GM12864 (cell line): ENCODE data around the gene TUBGCP6.

Experiments
- DNase-seq: peaks from one replicate; pipeline ENCODE4 v3.0.0-alpha.2; 2011; ENCODE audit warnings: low read depth
- H3K4me3 ChIP-seq: 2 replicates; pipeline ENCODE4 v1.5.1; 2011; ENCODE audit warnings: mild to moderate bottlenecking, low read depth, low read length, control low read depth
- CTCF ChIP-seq: IDR thresholded peaks from 2 replicates; pipeline ENCODE4 v1.5.1; 2011; ENCODE audit warnings: low read depth, mild to moderate bottlenecking, moderate library complexity, low read length, control low read depth, inconsistent platforms; ENCODE audit errors: missing control alignments

The TUBGCP6 gene

GRCh38 chr22:50289151-50289941 lies 44.5 kb upstream of the TUBGCP6 start:
- DNase-seq = no peak
- TF ChIP-seq CTCF = no peak
- no peak overlapping the region for H3K4me3 ChIP-seq

- no peak for DNase-seq
- no peak overlapping the region for H3K4me3 ChIP-seq
- TF ChIP-seq CTCF = no peak
These were observed 42.9 kb upstream of the TUBGCP6 start for GRCh38 chr22:50287731-50288130.

GRCh38 chr22:50286701-50287318 lies 42.0 kb upstream of the TUBGCP6 start:
- DNase-seq = no peak
- TF ChIP-seq CTCF = no peak
- H3K4me3 ChIP-seq = no peak overlapping the region

- no peak overlapping the region for H3K4me3 ChIP-seq
- no peak for DNase-seq
- TF ChIP-seq CTCF = no peak
These were observed 41.5 kb upstream of the TUBGCP6 start for GRCh38 chr22:50286275-50286674.

GRCh38 chr22:50285568-50286229 lies 40.9 kb upstream of the TUBGCP6 start:
- no peak for DNase-seq

GRCh38 chr22:50284479-50284878 lies 39.7 kb upstream of the TUBGCP6 start:
- no peak overlapping the region for H3K4me3 ChIP-seq
- TF ChIP-seq CTCF = no peak
- no peak for DNase-seq

More at GRCh38 chr22:50285568-50286229, 40.9 kb upstream of the TUBGCP6 start:
- TF ChIP-seq CTCF = no peak
- no peak overlapping the region for H3K4me3 ChIP-seq

- H3K4me3 ChIP-seq = no peak overlapping the region
- TF ChIP-seq CTCF = no peak
These were observed 39.0 kb upstream of the TUBGCP6 start for GRCh38 chr22:50283821-50284220.

More at GRCh38 chr22:50283821-50284220, 39.0 kb upstream of the TUBGCP6 start:
- DNase-seq = no peak
